HG03378 (cell line): ENCODE measurements around the gene BCL11A.
A peak's percentile ranks its signal among the peaks of the same experiment; 100 is the strongest.

Experiments
- ATAC-seq: cut with Tn5 transposase; IDR thresholded peaks from one replicate; pipeline ENCODE4 v1.9.1; 2021; ENCODE audit warnings: mild to moderate bottlenecking, moderate library complexity; ENCODE audit not compliant: unreplicated experiment

BCL11A gene

DNA sequence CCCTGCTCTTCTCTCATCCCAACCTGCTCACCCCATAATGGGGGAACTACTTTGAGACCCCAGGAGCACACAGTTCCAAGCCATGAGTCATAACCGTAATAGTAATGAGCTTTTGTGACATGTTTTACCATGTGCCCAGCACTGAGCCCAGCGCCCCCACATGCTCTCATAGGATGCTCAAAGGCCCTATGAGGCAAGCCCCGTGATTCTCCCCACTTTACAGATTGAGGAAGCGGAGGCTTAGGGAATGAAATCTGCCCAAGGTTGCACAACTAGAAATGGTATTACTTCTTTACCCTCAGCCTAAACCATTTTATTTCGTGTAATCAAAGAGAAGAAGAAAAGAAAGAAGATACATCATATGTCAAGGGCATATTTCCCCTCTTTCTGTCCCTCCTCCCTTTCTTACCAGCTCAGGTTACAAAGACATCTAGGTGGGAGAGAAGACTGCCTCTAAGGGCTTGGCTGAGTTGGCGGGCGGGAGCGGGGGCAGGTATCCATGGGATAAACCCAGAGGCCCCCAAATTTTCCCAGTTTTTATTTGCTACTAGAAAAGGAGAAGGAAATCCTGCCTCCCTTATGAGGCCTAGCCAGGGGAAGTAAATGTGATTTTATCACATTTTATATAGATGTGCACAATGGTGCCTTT, 24.2 kb downstream of the BCL11A start:
- ATAC-seq, result no peak

GRCh38 chr2:60528281-60529020, 25.0 kb downstream of the BCL11A start:
- no peak for ATAC-seq

GRCh38 chr2:60527762-60528161, 25.7 kb downstream of the BCL11A start:
- no peak for ATAC-seq

DNA sequence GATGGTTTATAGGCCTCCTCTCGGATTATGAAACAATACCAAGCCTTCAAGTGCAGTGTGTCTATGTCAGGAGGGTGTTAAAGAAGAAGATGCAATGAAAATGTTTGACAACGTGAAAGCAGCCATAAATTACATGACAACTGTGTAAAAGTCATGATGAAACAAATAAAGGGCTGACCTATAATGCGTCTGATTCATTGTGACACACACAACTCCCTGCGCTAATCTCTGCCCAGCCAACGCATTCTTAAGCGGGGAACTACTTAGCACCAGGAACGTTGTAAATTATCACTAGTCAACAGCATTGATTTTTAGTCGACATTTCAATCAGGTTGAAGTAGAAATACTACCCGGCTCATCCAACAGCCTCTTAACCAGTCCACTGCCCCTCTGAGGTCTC, 26.8 kb downstream of the BCL11A start:
- no peak for ATAC-seq

DNA sequence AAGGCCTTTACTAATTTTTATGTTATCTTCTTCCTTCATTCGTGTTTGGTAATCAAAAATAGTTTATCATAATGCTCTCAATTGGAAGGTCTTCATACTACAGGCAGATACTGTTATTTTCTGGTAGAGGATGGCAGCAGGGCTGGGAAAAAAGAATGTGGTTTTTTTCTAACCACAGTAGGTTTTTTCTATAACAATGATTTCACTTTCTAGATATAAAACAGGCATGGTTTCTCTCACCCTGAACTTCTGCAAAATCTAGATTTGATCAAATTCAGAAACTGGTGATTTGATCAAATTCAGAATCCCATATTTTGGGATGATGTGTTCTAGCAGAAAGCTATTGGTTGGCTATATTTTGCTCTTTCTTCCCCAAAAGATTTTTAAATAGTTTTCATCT, 27.6 kb downstream of the BCL11A start:
- peak; percentile 44 for ATAC-seq

DNA sequence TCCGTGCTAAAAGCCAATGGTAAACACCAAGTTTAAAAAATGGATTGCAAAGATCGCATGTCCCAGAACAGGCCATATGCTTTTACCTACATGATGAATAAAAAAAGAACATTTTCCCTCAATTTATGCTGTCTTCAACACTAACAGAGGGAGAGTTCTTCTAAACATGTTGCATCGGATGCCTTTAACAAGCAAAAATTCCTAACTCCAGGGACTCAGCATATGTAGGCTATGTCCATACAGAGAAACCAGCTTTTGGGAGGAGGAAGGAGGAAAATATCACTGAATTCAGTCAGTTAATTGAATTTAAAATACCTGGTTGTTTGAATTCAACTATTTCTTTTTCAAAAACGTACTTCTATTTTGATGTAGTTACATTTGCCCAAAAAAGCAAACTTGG, 28.6 kb downstream of the BCL11A start:
- no peak for ATAC-seq

- no peak for ATAC-seq
Measured at GRCh38 chr2:60523963-60524362, 29.5 kb downstream of the BCL11A start.

DNA sequence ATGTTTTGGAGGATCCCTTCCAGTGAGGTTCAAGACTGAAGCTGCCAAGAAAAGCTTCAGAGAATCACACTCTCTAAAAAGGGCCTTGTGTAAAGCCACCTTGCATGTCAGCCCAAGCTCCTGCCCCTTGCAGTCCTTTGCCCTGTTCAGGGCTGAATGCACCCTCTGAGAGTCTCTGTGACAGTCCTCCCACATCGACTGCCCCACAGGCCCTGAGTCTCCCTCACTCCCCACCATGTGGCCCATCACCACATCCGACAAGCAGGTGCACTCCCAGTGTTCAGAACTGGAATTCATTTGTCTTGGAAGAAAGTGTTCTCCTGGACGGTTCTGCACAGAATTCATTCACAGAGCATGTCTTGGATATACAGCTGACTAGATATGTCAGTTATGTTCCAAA, 31.0 kb downstream of the BCL11A start:
- no peak for ATAC-seq

DNA sequence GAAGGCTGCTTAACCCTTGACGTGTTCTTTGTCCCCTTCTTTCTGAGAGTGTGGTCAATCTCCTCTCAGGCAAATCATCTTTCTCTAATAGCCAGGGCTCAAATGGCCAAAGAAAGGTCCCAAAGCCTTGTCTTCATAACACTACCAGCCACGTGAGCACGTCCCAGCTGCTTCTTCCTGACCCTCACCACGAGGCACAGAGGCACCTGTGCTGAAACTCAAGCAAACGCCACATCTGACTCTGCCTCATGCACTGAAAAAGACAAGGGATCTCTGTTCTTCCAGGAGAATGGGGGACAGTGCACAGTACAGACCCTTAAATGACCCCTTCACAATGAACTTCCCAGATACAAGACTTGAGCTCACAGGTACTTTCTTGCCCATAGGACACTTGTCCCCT, 31.8 kb downstream of the BCL11A start:
- no peak for ATAC-seq

DNA sequence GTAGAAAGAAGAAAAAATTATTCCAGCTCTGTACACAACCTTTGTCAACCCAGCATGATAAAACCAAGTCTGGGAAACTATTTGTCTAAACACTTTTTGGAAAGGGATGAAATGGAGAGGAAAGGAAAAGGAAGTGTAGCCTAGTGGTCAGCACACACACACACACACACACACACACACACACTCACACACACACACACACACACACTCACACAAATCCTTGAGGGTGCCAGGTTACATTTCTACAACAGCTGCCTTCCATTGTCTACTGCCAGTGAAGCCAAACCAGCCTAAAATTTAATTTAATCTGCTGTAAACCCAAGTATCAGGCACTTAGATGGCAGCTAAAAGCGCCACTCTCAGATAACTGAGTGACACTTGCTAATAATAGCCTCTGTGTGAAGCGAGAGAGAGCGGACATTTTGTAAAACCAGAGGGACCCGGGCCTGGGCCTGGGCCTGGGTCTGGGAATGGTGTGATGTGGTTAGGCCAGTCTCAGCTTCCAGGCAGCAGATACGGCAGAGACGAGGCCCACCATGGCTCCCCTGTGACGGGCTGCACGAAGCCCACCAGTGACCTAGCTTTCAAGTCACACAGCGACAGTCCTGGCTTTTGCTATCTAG, 32.4 kb downstream of the BCL11A start:
- ATAC-seq, result no peak

DNA sequence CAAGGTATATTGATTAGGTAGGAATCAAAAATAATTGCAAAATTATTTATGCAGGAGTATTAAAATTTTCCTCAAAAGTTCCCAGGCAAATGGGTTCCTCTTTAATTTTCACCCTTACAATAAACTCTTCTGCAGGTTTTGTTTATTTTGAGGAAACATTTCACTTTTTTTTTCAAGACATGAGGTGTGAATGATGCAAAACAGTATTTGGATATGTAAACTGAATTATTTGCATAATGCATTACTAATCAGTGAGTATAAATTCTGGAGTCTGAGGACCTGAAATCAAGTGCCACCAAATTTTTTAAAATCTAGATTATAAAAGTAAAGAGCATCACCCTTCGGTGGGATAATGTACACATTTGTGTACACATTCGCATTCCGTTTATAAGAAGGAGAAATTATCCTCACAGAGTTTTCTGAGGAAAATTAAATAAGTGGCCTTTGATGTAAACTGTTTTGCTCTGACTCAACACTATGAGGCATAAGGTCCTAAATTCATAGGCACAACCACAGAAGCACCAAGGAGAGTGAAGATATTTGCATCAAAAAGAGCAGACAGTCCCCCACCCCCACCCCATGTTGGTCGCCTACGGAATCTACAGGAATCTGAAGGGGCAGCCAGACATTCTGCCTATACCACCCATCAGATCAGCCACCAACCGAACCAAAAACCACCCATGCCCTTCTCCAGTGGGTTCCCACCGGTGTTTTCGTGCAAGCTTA, 33.1 kb downstream of the BCL11A start:
- ATAC-seq, result no peak

DNA sequence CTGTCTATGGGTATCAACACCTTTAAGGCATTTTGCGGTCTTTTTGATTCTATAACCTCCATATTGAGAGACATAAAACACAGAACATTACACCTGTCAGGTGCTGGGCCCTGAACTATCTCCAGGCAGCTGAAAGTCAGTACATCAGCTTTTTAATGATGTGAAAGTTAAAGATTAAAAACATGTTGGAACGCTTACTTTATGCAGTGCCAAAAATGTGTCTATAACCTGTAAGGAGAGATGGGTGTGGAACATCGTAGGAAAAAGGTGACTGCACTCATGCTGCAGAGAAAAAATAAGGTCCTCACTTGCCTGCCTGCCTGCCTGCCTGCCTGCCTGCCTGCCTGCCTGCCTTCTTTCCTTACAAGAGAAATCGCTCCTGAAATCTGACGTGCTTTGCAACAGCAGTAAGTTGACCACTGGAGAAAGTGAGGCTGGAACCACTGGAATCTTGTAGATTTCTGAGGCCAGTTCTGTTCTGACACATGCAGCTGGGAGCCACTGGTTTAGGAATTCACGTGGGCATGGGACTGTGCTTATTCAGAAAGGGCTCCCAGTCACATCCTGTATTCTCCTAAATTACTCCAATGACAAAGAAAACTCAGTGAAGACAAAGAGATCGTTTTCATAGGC, 34.1 kb downstream of the BCL11A start:
- ATAC-seq, result no peak

- no peak for ATAC-seq
Measured at GRCh38 chr2:60518567-60518966, 34.9 kb downstream of the BCL11A start.

GRCh38 chr2:60517446-60517845, 36.0 kb downstream of the BCL11A start:
- ATAC-seq, result no peak

- ATAC-seq, result no peak
Measured at GRCh38 chr2:60516826-60517225, 36.6 kb downstream of the BCL11A start.

GRCh38 chr2:60516383-60516811, 37.1 kb downstream of the BCL11A start:
- ATAC-seq, result no peak

DNA sequence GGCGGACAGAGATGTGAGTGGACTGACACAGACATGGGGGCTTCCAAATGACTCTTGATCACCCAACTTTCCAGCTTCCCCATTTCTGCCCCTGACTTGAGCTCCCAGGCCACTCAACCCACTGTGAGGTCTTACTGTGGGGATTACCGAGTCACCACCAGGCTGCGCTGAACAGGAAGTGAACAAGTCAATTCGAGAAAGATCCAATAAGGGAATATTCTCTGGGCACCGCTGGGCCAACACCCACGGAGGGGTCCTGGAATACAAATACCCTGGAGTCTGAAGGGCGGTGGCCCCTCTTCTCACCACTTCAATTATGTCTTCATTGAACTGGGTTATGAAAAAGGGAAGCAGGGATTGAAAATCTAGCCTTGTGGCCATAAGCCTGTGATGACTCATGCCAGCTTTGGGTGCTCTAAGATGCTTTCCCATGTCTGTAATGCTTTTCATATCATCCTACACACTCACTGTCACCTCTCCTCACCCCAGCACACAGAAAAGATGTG, 37.7 kb downstream of the BCL11A start:
- ATAC-seq, result peak; percentile 95

GRCh38 chr2:60513996-60514395, 39.5 kb downstream of the BCL11A start:
- ATAC-seq, result no peak

GRCh38 chr2:60513191-60513590, 40.3 kb downstream of the BCL11A start:
- ATAC-seq, result no peak

- no peak for ATAC-seq
Measured at GRCh38 chr2:60512641-60513040, 40.8 kb downstream of the BCL11A start.

DNA sequence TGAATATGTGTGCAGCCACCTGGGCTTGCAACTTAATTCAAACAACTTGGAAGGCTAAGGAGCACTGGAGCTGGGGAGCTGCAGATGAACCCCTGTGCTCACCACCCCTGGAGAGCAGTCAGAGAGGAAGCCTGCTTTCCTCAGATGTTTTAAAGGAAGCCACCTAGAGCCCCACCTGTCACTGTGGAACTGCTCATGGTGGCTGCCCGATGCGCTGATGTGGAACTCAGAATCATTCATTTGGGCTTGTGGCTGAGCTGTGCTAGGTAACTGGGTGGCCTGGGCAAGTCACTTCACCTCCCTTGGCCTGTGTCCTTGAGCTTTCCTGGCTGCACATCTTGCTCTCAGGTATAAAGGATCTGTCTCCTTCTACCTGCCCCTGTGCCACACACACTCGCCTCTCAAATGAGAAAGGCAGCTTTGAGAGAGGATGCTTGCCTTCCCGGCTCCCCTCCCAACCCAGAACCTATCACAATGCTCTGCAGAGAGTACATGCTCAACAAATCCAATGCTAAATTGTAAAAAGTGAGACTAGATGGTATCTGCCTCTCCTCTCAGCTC, 41.3 kb downstream of the BCL11A start:
- no peak for ATAC-seq
